Progenitor cell of endocrine pancreas (in vitro differentiated cells): ENCODE results near the gene SLC12A4. TPM values are rescaled to one million over a fixed set of nuclear protein-coding genes. Genes with fewer than 3 reads are reported as not detected.
A peak's percentile ranks its signal among the peaks of the same experiment; 100 is the strongest.

Source experiments
- DNase-seq: peaks from one replicate; pipeline ENCODE4 v3.0.0; 2021; ENCODE audit warnings: low spot score; ENCODE audit not compliant: unreplicated experiment
- H3K27ac Mint-ChIP-seq: 2 replicates; pipeline ENCODE4 v1.8.0; 2021; ENCODE audit warnings: mild to moderate bottlenecking, moderate library complexity, mixed read lengths
- H3K27me3 Mint-ChIP-seq: 2 replicates; pipeline ENCODE4 v1.8.0; 2021; ENCODE audit warnings: mixed read lengths
- H3K36me3 Mint-ChIP-seq: 2 replicates; pipeline ENCODE4 v1.8.0; 2022; ENCODE audit warnings: mixed read lengths; ENCODE audit not compliant: insufficient read depth
- H3K4me1 Mint-ChIP-seq: 2 replicates; pipeline ENCODE4 v1.8.0; 2021; ENCODE audit warnings: low read depth, mixed read lengths
- H3K4me3 Mint-ChIP-seq: 2 replicates; pipeline ENCODE4 v1.8.0; 2021; ENCODE audit warnings: low read depth, mild to moderate bottlenecking, moderate library complexity, mixed read lengths
- H3K9me3 Mint-ChIP-seq: 2 replicates; pipeline ENCODE4 v1.8.0; 2021; ENCODE audit warnings: low read depth, mixed read lengths
- CTCF ChIP-seq: fragments of 200-600 bp; sonication (generic); IDR thresholded peaks from one replicate; pipeline ENCODE4 v1.5.0; 2021; ENCODE audit warnings: antibody characterized with exemption, mild to moderate bottlenecking; ENCODE audit not compliant: unreplicated experiment
- total RNA-seq: library from RNA; stranded (reverse); gene quantifications from 2 replicates; pipeline ENCODE4 v1.2.1, GENCODE V29; 2021

SLC12A4 gene
- total RNA-seq, 1 donor from 2014 or later: 74.3 TPM

- no peak for TF ChIP-seq CTCF
- Mint-ChIP-seq H3K9me3 (no peaks in the 10 kb centered on the region), H3K27me3 (no peaks in the 10 kb centered on the region), H3K36me3 (peaks cover 15% of the 10 kb centered on the region), H3K4me1 (peaks cover 12% of the 10 kb centered on the region), H3K27ac (no peak overlapping the region), H3K4me3 (no peak overlapping the region)
- no peak for DNase-seq
Observed at GRCh38 chr16:67961551-67961957, 6.9 kb downstream of the SLC12A4 start.

GRCh38 chr16:67959536-67960329, 8.7 kb downstream of the SLC12A4 start:
- no peak overlapping the region for H3K27ac Mint-ChIP-seq
- H3K4me1 Mint-ChIP-seq: no peaks in the 10 kb centered on the region
- H3K27me3 Mint-ChIP-seq: no peaks in the 10 kb centered on the region
- no peak overlapping the region for H3K4me3 Mint-ChIP-seq
- DNase-seq: no peak
- H3K36me3 Mint-ChIP-seq: peaks cover 15% of the 10 kb centered on the region
- H3K9me3 Mint-ChIP-seq: no peaks in the 10 kb centered on the region
- no peak for TF ChIP-seq CTCF

- no peak for DNase-seq
- H3K27me3 Mint-ChIP-seq: no peaks in the 10 kb centered on the region
- H3K27ac Mint-ChIP-seq: no peak overlapping the region
- H3K9me3 Mint-ChIP-seq: no peaks in the 10 kb centered on the region
- TF ChIP-seq CTCF: no peak
- H3K4me1 Mint-ChIP-seq: no peaks in the 10 kb centered on the region
- peaks cover 14% of the 10 kb centered on the region for H3K36me3 Mint-ChIP-seq
- no peak overlapping the region for H3K4me3 Mint-ChIP-seq
Observed at GRCh38 chr16:67957622-67958021, 10.8 kb downstream of the SLC12A4 start.

- peak overlapping the region; percentile 44 for H3K27ac Mint-ChIP-seq
- no peak for DNase-seq
- no peaks in the 10 kb centered on the region for H3K9me3 Mint-ChIP-seq
- no peak overlapping the region for H3K4me3 Mint-ChIP-seq
- TF ChIP-seq CTCF: no peak
- H3K27me3 Mint-ChIP-seq: no peaks in the 10 kb centered on the region
- H3K36me3 Mint-ChIP-seq: peaks cover 10% of the 10 kb centered on the region
- H3K4me1 Mint-ChIP-seq: no peaks in the 10 kb centered on the region
Observed at GRCh38 chr16:67954421-67955196, 13.8 kb downstream of the SLC12A4 start.

- no peak for DNase-seq
- Mint-ChIP-seq H3K27me3 (no peaks in the 10 kb centered on the region), H3K36me3 (peaks cover 10% of the 10 kb centered on the region), H3K4me1 (no peaks in the 10 kb centered on the region), H3K9me3 (no peaks in the 10 kb centered on the region), H3K4me3 (no peak overlapping the region), H3K27ac (no peak overlapping the region)
- TF ChIP-seq CTCF: no peak
Observed at GRCh38 chr16:67953641-67954375, 14.6 kb downstream of the SLC12A4 start.
